Measurements from ENCODE around the gene MICU1. TPM values are rescaled to one million over a fixed set of nuclear protein-coding genes. Genes with fewer than 3 reads are reported as not detected.

The MICU1 gene
- total and polyA plus RNA-seq, 2 experiments from 2014 or later: 27.5 to 52.3 TPM

- TF ChIP-seq ETS1 (IDR thresholded peaks at IDR 0.05) (no peak), STAT1 (IDR thresholded peaks at IDR 0.05; ENCODE audit: unreplicated experiment) (no peak)
These were observed 164.8 kb downstream of the MICU1 start (continued) for GRCh38 chr10:72461085-72461484.

GRCh38 chr10:72460284-72460876, 165.5 kb downstream of the MICU1 start:
- Histone ChIP-seq H2AFZ (no peak overlapping the region), H3K36me3 (ENCODE audit: insufficient read depth) (no peaks in the 10 kb centered on the region), H3K27ac (ENCODE audit: low read depth) (no peak overlapping the region), H3K4me3 (no peak overlapping the region), H3K79me2 (replicated peaks; ENCODE audit: insufficient read depth) (no peaks in the 10 kb centered on the region), H3K4me2 (no peak overlapping the region), H3K9me2 (ENCODE audit: insufficient read depth) (no peaks in the 10 kb centered on the region), H3K27me3 (ENCODE audit: insufficient read depth) (no peaks in the 10 kb centered on the region), H4K20me1 (replicated peaks; ENCODE audit: insufficient read depth) (no peaks in the 10 kb centered on the region), H3K4me1 (ENCODE audit: insufficient read depth) (no peaks in the 10 kb centered on the region), H3F3A (replicated peaks; ENCODE audit: low read depth) (no peaks in the 10 kb centered on the region)
- H3K27ac Mint-ChIP-seq: no peak overlapping the region
- no peak overlapping the region for H3K4me3 Mint-ChIP-seq
- ATAC-seq (no peak), DNase-seq (ENCODE audit: low spot score) (no peak)
- no peaks in the 10 kb centered on the region for H3K36me3 Mint-ChIP-seq (ENCODE audit: low read depth)
- no peak for TF ChIP-seq ZNF331 (CRISPR knock-in tag; IDR thresholded peaks at IDR 0.05; ENCODE audit: low read depth)
- H3K27me3 Mint-ChIP-seq (ENCODE audit: insufficient read depth, low read depth, poor library complexity): no peaks in the 10 kb centered on the region
- H3K9me3 Mint-ChIP-seq: no peaks in the 10 kb centered on the region
- H3K4me1 Mint-ChIP-seq: no peaks in the 10 kb centered on the region

GRCh38 chr10:72459301-72459700, 166.6 kb downstream of the MICU1 start:
- Histone ChIP-seq H4K20me1 (replicated peaks; ENCODE audit: insufficient read depth) (no peaks in the 10 kb centered on the region), H3K79me2 (replicated peaks; ENCODE audit: insufficient read depth) (no peaks in the 10 kb centered on the region), H3K4me1 (ENCODE audit: insufficient read depth) (no peaks in the 10 kb centered on the region), H3K27ac (ENCODE audit: low read depth) (no peak overlapping the region), H3F3A (replicated peaks; ENCODE audit: low read depth) (no peaks in the 10 kb centered on the region), H3K4me3 (no peak overlapping the region), H3K36me3 (ENCODE audit: insufficient read depth) (no peaks in the 10 kb centered on the region), H3K9me2 (ENCODE audit: insufficient read depth) (no peaks in the 10 kb centered on the region), H3K27me3 (ENCODE audit: insufficient read depth) (no peaks in the 10 kb centered on the region), H2AFZ (no peak overlapping the region), H3K4me2 (no peak overlapping the region)
- Mint-ChIP-seq H3K4me3 (no peak overlapping the region), H3K9me3 (no peaks in the 10 kb centered on the region), H3K4me1 (no peaks in the 10 kb centered on the region), H3K36me3 (ENCODE audit: low read depth) (no peaks in the 10 kb centered on the region), H3K27me3 (ENCODE audit: insufficient read depth, low read depth, poor library complexity) (no peaks in the 10 kb centered on the region), H3K27ac (no peak overlapping the region)
- no peak for ATAC-seq
- DNase-seq (ENCODE audit: low spot score): no peak
- TF ChIP-seq JUNB (IDR thresholded peaks at IDR 0.05; ENCODE audit: unreplicated experiment) (no peak), ZNF114 (CRISPR knock-in tag; IDR thresholded peaks at IDR 0.05) (no peak), REST (IDR thresholded peaks at IDR 0.05; ENCODE audit: unreplicated experiment) (no peak), CTCF (conservative IDR thresholded peaks at IDR 0.05; ENCODE audit: low read depth in 2 of 2) (no peak), EZH2 (IDR thresholded peaks at IDR 0.05; ENCODE audit: low read depth, unreplicated experiment) (no peak), STAT1 (IDR thresholded peaks at IDR 0.05; ENCODE audit: unreplicated experiment) (no peak), NANOG (IDR thresholded peaks at IDR 0.05; ENCODE audit: borderline replicate concordance) (no peak)

All from GM23338 (cell line).